Testis (tissue), 2 donors: ENCODE results near the gene MED27.

ENCODE experiments used
- CTCF ChIP-seq, 3 experiments: fragments of 450-650 bp in 2 of 3; fragments of 200-600 bp in 1 of 3; sonication (generic) in 1 of 3; IDR thresholded peaks; one replicate each; pipeline ENCODE4 v1.5.1; 2016 to 2019; ENCODE audit warnings: antibody characterized with exemption in 3 of 3, mild to moderate bottlenecking in 2 of 3, moderate library complexity in 1 of 3
- POLR2A ChIP-seq: fragments of 450-650 bp; IDR thresholded peaks from one replicate; pipeline ENCODE4 v1.6.1; 2017; ENCODE audit warnings: antibody characterized with exemption, mild to moderate bottlenecking, moderate library complexity

- TF ChIP-seq CTCF (IDR thresholded peaks at IDR 0.05) (no peak), POLR2A (no peak)
These were observed 266.6 kb downstream of the MED27 start for GRCh38 chr9:131813116-131813515.
